ENCODE measurements around the gene RALGPS1. TPM values are rescaled to one million over a fixed set of nuclear protein-coding genes. Genes with fewer than 3 reads are reported as not detected.

RALGPS1 gene
- total RNA-seq, 2 donors from 2014 or later = 15.3 to 79.4 TPM

- no peaks in the 10 kb centered on the region for H3K27me3 ChIP-seq
- 81 to 88% methylated on average over 8 to 12 of the region's 12 CpGs for WGBS, 2 donors
- H3K27ac ChIP-seq = no peak overlapping the region
- peak in 3 of 4 donors; percentile 6 to 26 (median 15) for DNase-seq
- no peaks in the 10 kb centered on the region for H3K36me3 ChIP-seq (replicated peaks in 1 of 2; ENCODE audit: insufficient read depth in 1 of 2, low read depth in 2 of 2)
- no peak overlapping the region for H3K4me3 ChIP-seq
- intact Hi-C loops (cut with DNase I) = no loop called here
- no peak for TF ChIP-seq POLR2A (IDR thresholded peaks at IDR 0.05)
- TF ChIP-seq, protein P1, sequence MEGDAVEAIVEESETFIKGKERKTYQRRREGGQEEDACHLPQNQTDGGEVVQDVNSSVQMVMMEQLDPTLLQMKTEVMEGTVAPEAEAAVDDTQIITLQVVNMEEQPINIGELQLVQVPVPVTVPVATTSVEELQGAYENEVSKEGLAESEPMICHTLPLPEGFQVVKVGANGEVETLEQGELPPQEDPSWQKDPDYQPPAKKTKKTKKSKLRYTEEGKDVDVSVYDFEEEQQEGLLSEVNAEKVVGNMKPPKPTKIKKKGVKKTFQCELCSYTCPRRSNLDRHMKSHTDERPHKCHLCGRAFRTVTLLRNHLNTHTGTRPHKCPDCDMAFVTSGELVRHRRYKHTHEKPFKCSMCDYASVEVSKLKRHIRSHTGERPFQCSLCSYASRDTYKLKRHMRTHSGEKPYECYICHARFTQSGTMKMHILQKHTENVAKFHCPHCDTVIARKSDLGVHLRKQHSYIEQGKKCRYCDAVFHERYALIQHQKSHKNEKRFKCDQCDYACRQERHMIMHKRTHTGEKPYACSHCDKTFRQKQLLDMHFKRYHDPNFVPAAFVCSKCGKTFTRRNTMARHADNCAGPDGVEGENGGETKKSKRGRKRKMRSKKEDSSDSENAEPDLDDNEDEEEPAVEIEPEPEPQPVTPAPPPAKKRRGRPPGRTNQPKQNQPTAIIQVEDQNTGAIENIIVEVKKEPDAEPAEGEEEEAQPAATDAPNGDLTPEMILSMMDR (IDR thresholded peaks at IDR 0.05) = no peak
- ATAC-seq = no peak
- H3K9me3 ChIP-seq = no peaks in the 10 kb centered on the region
- H3K4me1 ChIP-seq = peaks cover 4% of the 10 kb centered on the region
Observed at GRCh38 chr9:127178686-127179632, 264.4 kb downstream of the RALGPS1 start.

GRCh38 chr9:127179633-127180441 lies 265.3 kb downstream of the RALGPS1 start:
- no peak for ATAC-seq
- intact Hi-C loops (cut with DNase I) = no loop called here
- Histone ChIP-seq H3K4me3 (no peak overlapping the region), H3K36me3 (replicated peaks in 1 of 2; ENCODE audit: insufficient read depth in 1 of 2, low read depth in 2 of 2) (no peaks in the 10 kb centered on the region), H3K4me1 (peaks cover 4% of the 10 kb centered on the region), H3K27me3 (no peaks in the 10 kb centered on the region), H3K9me3 (no peaks in the 10 kb centered on the region), H3K27ac (no peak overlapping the region)
- peak in 3 of 4 donors; percentile 7 to 24 (median 11) for DNase-seq
- TF ChIP-seq POLR2A (IDR thresholded peaks at IDR 0.05) = no peak
- TF ChIP-seq, protein P1 (IDR thresholded peaks at IDR 0.05) = no peak
- WGBS, 2 donors = 60 to 63% methylated on average over 15 of the region's 15 CpGs

GRCh38 chr9:127180457-127181314 lies 266.1 kb downstream of the RALGPS1 start:
- WGBS, 2 donors = 90 to 95% methylated on average over 9 to 13 of the region's 14 CpGs
- intact Hi-C loops (cut with DNase I) = no loop called here
- no peaks in the 10 kb centered on the region for H3K36me3 ChIP-seq (replicated peaks in 1 of 2; ENCODE audit: insufficient read depth in 1 of 2, low read depth in 2 of 2)
- no peak overlapping the region for H3K4me3 ChIP-seq
- peak in 2 of 4 donors; percentile 3 to 8 for DNase-seq
- no peak overlapping the region for H3K27ac ChIP-seq
- H3K27me3 ChIP-seq = no peaks in the 10 kb centered on the region
- H3K4me1 ChIP-seq = peaks cover 4% of the 10 kb centered on the region
- TF ChIP-seq, protein P1 (IDR thresholded peaks at IDR 0.05) = no peak
- TF ChIP-seq POLR2A (IDR thresholded peaks at IDR 0.05) = no peak
- H3K9me3 ChIP-seq = no peaks in the 10 kb centered on the region
- ATAC-seq = no peak

DNA sequence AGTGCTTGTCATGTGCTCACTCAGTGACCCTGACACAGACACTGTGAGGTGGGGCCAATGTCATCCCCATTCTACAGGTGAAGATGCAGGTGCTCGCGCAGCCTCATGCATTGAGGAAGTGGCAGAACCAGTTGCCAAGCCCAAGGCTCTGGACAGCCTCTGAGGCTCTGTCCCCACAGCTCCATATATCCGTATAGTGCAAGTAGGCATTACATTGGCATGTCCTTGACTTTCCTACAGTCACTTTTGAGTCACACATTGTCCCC lies 266.7 kb downstream of the RALGPS1 start:
- no peak overlapping the region for H3K27ac ChIP-seq
- H3K4me3 ChIP-seq = no peak overlapping the region
- 98 to 100% methylated on average over 1 to 3 of the region's 3 CpGs for WGBS, 2 donors
- H3K4me1 ChIP-seq = peaks cover 4% of the 10 kb centered on the region
- no peak for ATAC-seq
- H3K9me3 ChIP-seq = no peaks in the 10 kb centered on the region
- intact Hi-C loops (cut with DNase I) = no loop called here
- no peaks in the 10 kb centered on the region for H3K36me3 ChIP-seq (replicated peaks in 1 of 2; ENCODE audit: insufficient read depth in 1 of 2, low read depth in 2 of 2)
- H3K27me3 ChIP-seq = no peaks in the 10 kb centered on the region
- DNase-seq = peak in 3 of 4 donors; percentile 2
- no peak for TF ChIP-seq POLR2A (IDR thresholded peaks at IDR 0.05)
- TF ChIP-seq, protein P1 (IDR thresholded peaks at IDR 0.05) = no peak
